HL-60 (cell line): ENCODE measurements around the gene MMP15.

Experiments used
- CTCF ChIP-seq: IDR thresholded peaks from one replicate; pipeline ENCODE4 v1.5.1; 2011; ENCODE audit warnings: low read length, control low read depth, inconsistent platforms; ENCODE audit not compliant: insufficient read depth
- GABPA ChIP-seq: IDR thresholded peaks from 2 replicates; pipeline ENCODE4 v1.6.1; 2012; ENCODE audit warnings: low read depth
- POLR2AphosphoS5 ChIP-seq: IDR thresholded peaks from 2 replicates; pipeline ENCODE4 v1.6.1; 2012; ENCODE audit warnings: low read depth
- SPI1 ChIP-seq: IDR thresholded peaks from 2 replicates; pipeline ENCODE4 v1.6.1; 2012; ENCODE audit warnings: low read depth, mild to moderate bottlenecking, borderline replicate concordance

GRCh38 chr16:58085584-58086251 is 60.2 kb downstream of the MMP15 start:
- TF ChIP-seq CTCF (no peak), GABPA (no peak), POLR2AphosphoS5 (no peak), SPI1 (no peak)
